SU-DHL-6 (cell line): Measurements from ENCODE around the gene CAP2.

Experiments
- H2AFZ ChIP-seq: fragments of 200-600 bp; sonication (generic); 2 replicates; pipeline ENCODE4 v1.6.1; 2014; ENCODE audit warnings: low read depth, mild to moderate bottlenecking, moderate library complexity, mixed read lengths, antibody characterized with exemption, low read length; ENCODE audit not compliant: severe bottlenecking
- H3F3A ChIP-seq: fragments of 200-600 bp; shearing (Covaris generic); 2 replicates; pipeline ENCODE4 v1.6.0; 2016; ENCODE audit warnings: antibody characterized with exemption, mild to moderate bottlenecking; ENCODE audit not compliant: insufficient read depth
- H3K27ac ChIP-seq: fragments of 200-600 bp; sonication (generic); 2 replicates; pipeline ENCODE4 v1.5.1; 2016; ENCODE audit warnings: low read depth, mild to moderate bottlenecking, low read length, moderate library complexity, mixed read lengths
- H3K27me3 ChIP-seq: fragments of 200-600 bp; sonication (generic), shearing (Covaris generic); 2 replicates; pipeline ENCODE4 v1.6.0; 2014; ENCODE audit warnings: mild to moderate bottlenecking, low read length
- H3K36me3 ChIP-seq: fragments of 200-600 bp; sonication (generic); 2 replicates; pipeline ENCODE4 v1.6.1; 2014; ENCODE audit warnings: mild to moderate bottlenecking, low read length, mixed read lengths
- H3K4me2 ChIP-seq: fragments of 300-600, 200-600 bp; shearing (Covaris generic), sonication (generic); 2 replicates; pipeline ENCODE4 v1.6.0; 2014; ENCODE audit warnings: low read length, low read depth, mild to moderate bottlenecking; ENCODE audit not compliant: poor library complexity, severe bottlenecking
- H3K4me3 ChIP-seq: fragments of 200-600 bp; sonication (generic); 2 replicates; pipeline ENCODE4 v1.5.1; 2014; ENCODE audit warnings: antibody characterized with exemption, low read length, mild to moderate bottlenecking, mixed read lengths; ENCODE audit not compliant: insufficient read depth, poor library complexity, severe bottlenecking
- H3K79me2 ChIP-seq: fragments of 200-600 bp; sonication (generic); 2 replicates; pipeline ENCODE4 v1.6.1; 2014; ENCODE audit warnings: mild to moderate bottlenecking, low read length, moderate library complexity; ENCODE audit not compliant: insufficient read depth
- H3K9ac ChIP-seq: fragments of 200-600 bp; sonication (generic); 2 replicates; pipeline ENCODE4 v1.7.0; 2014; ENCODE audit warnings: mild to moderate bottlenecking, low read length
- H3K9me2 ChIP-seq: fragments of 200-600 bp; sonication (generic); replicated peaks from 2 replicates; pipeline ENCODE4 v1.6.1; 2014; ENCODE audit warnings: low read length; ENCODE audit not compliant: insufficient read depth
- H3K9me3 ChIP-seq: fragments of 200-600 bp; sonication (generic); 2 replicates; pipeline ENCODE4 v1.6.1; 2014; ENCODE audit warnings: low read length, mixed read lengths; ENCODE audit not compliant: insufficient read depth
- H4K20me1 ChIP-seq: fragments of 200-600 bp; sonication (generic); 2 replicates; pipeline ENCODE4 v1.6.1; 2014; ENCODE audit warnings: low read depth, mild to moderate bottlenecking, antibody characterized with exemption, low read length, moderate library complexity, mixed read lengths
- CTCF ChIP-seq: fragments of 200-600 bp; sonication (generic); IDR thresholded peaks from one replicate; pipeline ENCODE4 v1.5.1; 2017; ENCODE audit warnings: antibody characterized with exemption, mild to moderate bottlenecking, low read length, moderate library complexity; ENCODE audit not compliant: insufficient read depth, poor library complexity, severe bottlenecking
- EZH2phosphoT487 ChIP-seq: fragments of 200-600 bp; sonication (generic), shearing (Covaris generic); conservative IDR thresholded peaks from 2 replicates; pipeline ENCODE4 v1.6.1; 2018; ENCODE audit warnings: mild to moderate bottlenecking, antibody characterized with exemption, low read length, moderate library complexity, mixed read lengths

The CAP2 gene

DNA sequence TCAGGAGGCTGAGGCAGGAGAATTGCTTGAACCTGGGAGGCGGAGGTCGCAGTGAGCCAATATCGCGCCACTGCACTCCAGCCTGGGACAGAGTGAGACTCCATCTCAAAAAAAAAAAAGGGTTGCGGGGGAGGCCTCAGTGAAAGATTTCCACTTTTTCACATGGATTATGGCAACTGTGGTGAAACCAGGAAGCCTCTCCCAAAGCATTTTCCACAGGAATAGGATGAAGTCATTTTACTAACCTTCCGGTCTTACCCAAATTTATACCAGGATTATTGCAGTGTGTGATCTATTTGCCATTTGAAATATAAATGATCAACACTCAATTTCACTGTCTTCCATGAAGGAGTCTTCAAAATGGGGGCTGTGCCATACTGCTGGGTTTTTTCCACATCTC, 113.1 kb downstream of the CAP2 start:
- Histone ChIP-seq H3K9me2 (no peaks in the 10 kb centered on the region), H3K79me2 (no peaks in the 10 kb centered on the region), H3K9ac (no peak overlapping the region), H3K4me3 (no peak overlapping the region), H3K4me2 (no peak overlapping the region), H4K20me1 (no peaks in the 10 kb centered on the region), H3K27ac (no peak overlapping the region), H3K27me3 (0 out of 2 replicates have a peak, but pooled peaks cover 4% of the 10 kb centered on the region), H3F3A (no peaks in the 10 kb centered on the region), H2AFZ (no peak overlapping the region), H3K36me3 (no peaks in the 10 kb centered on the region), H3K9me3 (no peaks in the 10 kb centered on the region)
- TF ChIP-seq CTCF, result no peak
- no peak for TF ChIP-seq EZH2phosphoT487

GRCh38 chr6:17506962-17507361, 113.6 kb downstream of the CAP2 start:
- Histone ChIP-seq H3K79me2 (no peaks in the 10 kb centered on the region), H3F3A (no peaks in the 10 kb centered on the region), H3K27me3 (0 out of 2 replicates have a peak, but pooled peaks cover 4% of the 10 kb centered on the region), H3K9me3 (no peaks in the 10 kb centered on the region), H3K27ac (no peak overlapping the region), H3K9me2 (no peaks in the 10 kb centered on the region), H3K4me2 (no peak overlapping the region), H2AFZ (no peak overlapping the region), H3K36me3 (no peaks in the 10 kb centered on the region), H3K4me3 (no peak overlapping the region), H4K20me1 (no peaks in the 10 kb centered on the region), H3K9ac (no peak overlapping the region)
- TF ChIP-seq EZH2phosphoT487 (no peak), CTCF (no peak)

GRCh38 chr6:17511084-17511483, 117.7 kb downstream of the CAP2 start:
- Histone ChIP-seq H3K79me2 (no peaks in the 10 kb centered on the region), H3K4me3 (no peak overlapping the region), H2AFZ (no peak overlapping the region), H3K9ac (no peak overlapping the region), H3K27ac (no peak overlapping the region), H3K27me3 (no peaks in the 10 kb centered on the region), H3K9me2 (no peaks in the 10 kb centered on the region), H3K9me3 (no peaks in the 10 kb centered on the region), H3F3A (no peaks in the 10 kb centered on the region), H4K20me1 (no peaks in the 10 kb centered on the region), H3K36me3 (no peaks in the 10 kb centered on the region), H3K4me2 (no peak overlapping the region)
- TF ChIP-seq CTCF, result no peak
- TF ChIP-seq EZH2phosphoT487, result no peak
